Stimulated activated CD4-positive, alpha-beta T cell treated with anti-CD3 and anti-CD28 coated beads, Interleukin-1b, Interleukin-23, amount 100 ng/mL, for 1 hour (primary cell): Measurements from ENCODE around the gene PER2.
A peak's percentile ranks its signal among the peaks of the same experiment; 100 is the strongest.

Experiments used
- DNase-seq, 2 donors: peaks; one replicate each; pipeline ENCODE4 v3.0.0-alpha.2; 2020; ENCODE audit warnings: low read depth in 2 of 2

The PER2 gene

DNA sequence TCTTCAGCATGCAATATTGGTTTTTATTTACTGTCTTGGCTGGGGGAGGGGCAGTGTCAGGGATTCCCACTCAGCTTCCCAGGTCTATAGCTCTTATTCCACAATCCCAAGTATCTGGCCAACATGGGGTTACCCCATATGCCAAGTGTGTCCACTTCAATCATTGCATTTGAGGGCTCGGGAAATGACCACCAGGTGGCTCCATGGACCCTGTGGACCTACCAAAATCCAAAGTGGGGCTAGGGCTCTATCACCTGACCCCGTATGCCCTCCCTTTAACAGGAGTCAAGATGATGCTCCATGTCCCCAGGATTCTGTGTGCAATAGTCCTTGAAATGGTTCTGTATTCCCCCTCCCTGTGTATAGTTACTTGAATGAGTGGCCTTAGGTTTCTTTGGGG lies 19.8 kb upstream of the PER2 start:
- DNase-seq: no peak

GRCh38 chr2:238306672-238306998 lies 18.2 kb upstream of the PER2 start:
- DNase-seq: no peak

GRCh38 chr2:238305965-238306671 lies 17.7 kb upstream of the PER2 start:
- DNase-seq: no peak

DNA sequence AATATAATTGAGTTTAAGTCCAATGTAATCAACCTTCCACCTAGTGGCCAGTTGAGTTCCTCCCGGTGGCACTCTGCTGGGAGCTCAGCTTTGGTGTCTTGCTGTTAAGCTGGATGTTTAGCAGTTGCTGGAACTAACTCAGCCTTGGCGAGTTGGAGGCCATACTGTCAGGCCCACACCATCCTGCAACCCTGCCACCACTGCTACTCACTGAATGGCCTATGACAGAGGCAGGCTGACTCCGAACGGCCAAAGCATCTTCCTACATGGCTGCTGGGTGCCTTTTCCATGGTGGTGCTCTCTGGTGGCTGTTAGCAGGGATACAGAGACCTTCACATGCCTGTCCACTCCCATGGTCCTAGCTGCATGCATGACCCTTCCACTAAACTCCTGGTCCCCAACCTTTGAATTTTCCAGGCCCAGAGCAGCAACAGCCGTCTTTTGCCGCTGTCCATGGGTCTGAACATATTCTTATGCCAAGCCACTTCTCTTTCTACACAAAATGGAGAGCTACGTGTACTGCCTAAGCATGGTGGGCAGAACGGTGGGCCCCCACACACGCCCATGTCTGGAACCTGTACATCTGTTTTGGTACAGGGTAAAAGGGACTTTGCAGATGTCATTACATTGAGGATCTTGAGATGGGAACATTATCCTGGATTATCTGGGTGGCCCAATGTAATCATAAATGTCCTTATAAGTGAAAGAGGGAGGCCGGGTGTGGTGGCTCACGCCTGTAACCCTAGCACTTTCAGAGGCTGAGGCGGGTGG lies 16.9 kb upstream of the PER2 start:
- no peak for DNase-seq

- DNase-seq: no peak
These were observed 15.7 kb upstream of the PER2 start for GRCh38 chr2:238304116-238304515.

DNA sequence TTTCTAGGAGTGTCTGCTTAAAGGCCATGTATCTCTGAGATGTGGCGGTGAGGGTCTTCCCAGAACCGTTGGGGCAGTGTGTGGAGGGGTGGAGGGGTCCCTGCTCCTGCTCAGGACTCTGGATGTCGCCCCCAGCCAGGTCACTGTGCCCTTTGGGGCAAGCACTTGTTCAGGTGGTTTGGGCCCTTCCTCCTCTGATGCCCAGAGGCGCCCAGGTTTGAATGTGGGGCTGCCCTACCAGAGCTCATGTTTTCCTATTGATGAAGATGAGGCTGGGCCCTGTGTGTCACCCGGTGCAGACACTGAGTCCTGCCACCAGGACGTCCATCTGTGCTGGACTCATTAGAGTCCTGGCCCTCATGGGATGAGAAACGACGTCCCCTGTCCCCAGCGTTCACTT lies 14.3 kb upstream of the PER2 start:
- no peak for DNase-seq

GRCh38 chr2:238302087-238302486 lies 13.7 kb upstream of the PER2 start:
- no peak for DNase-seq

GRCh38 chr2:238299803-238300202 lies 11.4 kb upstream of the PER2 start:
- DNase-seq: no peak

DNA sequence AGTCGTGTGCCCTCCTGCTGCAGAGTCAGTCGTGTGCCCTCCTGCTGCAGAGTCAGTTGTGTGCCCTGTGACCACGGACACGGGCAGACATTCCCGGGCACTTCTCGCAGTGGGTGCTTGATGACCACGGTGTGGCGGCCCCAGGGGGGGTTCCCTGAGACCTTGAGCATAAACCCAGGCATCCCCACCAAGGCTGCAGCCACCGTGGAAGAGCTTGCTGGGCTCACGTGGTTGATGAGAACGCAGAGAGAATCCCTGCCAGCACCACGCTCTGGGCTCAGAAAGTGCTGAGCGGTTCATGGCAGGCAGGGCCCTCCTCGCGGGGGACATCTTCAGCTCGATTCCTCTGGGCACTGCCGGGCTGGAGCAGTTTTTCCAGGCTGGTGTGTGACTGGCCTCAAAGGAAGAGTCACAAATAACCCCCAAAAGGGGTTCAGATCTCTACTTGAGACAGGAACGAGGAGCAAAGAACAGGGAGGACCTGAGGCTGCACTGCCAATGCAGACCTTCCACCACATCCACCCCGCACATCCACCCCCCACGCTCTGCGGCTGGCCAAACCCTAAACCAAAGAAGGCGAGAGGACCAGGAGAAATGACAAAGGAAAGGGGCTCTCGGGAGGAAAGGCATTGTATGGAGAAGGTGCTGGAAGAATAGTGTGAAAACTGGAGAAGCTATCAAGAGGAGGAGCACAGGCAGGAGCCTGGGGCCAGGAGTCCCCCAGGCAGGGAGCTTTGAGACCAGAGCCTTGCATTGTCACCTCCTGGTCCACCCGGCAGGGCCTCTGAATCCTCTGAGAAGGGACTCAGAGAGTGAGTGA lies 8.4 kb upstream of the PER2 start:
- DNase-seq: no peak

GRCh38 chr2:238295144-238296112 lies 7.0 kb upstream of the PER2 start:
- DNase-seq: no peak

DNA sequence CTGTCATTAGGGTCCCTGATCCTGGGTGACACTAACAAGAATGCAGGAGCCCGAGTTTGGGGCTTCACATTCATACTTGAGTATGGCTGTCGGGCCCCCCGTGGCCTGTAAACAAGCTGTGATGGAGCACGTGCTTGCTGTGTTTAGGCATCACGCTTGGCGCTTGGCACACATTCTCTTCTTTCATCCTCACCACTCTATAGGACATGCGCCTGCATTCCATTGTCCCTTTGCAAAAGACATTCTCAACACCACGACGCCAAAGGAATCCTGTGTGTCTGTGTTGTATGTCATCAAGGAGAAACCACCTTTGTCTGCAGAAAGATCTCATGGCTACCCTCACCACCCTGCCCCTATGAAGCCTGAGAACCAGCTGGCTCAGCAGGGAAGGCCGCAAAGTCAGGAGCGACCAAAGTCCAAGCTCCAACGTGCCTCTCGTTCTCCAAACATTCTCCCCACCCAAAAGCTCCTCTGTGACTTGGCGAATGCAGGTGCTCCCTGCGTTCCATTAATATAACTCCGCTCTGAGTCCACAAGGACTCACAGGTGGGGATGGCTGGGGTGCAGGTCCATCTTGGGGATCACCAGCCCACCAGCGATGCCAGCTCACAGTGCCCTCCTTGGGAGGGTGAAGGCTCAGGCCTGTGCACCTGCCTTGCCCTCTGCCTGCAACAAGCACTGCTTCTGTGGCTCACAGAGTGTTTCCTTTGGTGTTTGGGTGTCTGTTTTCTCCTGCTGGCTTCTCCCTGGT lies 6.2 kb upstream of the PER2 start:
- no peak for DNase-seq

GRCh38 chr2:238294046-238294392 lies 5.6 kb upstream of the PER2 start:
- DNase-seq: no peak

GRCh38 chr2:238291550-238292281 lies 3.3 kb upstream of the PER2 start:
- DNase-seq: no peak

DNA sequence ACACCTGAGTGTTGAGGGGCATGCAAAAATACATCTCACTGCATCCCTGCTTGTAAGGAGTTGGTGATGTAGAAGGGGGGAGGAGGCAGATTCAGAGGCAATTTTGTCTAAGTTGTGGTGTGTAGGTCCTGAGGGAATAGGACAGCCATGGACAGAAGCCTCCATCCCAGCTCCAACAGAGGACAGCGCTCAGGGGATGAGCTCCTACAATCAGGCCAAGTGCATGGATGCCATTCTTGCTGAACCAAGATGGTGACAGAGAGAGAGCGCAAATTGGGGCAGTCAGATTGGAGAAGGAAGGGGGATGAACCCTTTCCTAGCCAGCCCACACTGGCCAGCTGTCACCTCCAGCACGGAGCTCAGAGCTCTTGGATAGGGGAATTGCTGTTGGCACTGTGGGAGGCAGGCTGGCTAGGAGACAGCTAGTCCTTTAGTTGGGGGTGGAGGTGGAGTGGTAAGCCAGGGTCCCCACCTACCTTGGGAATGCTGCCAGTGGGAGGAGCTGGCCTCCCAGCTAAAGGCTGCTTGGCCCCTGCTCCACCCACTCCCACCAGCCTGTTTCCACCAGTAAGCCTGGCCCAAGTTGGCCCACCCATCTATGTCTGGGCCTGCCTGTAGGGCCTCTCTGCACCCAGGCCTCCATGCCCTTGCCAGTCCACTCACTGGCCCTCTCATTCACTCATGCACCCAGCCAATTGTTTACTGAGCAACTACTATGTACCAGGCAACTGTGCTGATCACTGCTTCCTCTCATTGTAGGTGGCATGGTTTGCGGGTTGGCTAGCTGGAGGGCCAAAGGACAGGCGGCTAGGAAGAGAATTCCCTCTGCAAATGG lies 2.5 kb upstream of the PER2 start:
- no peak for DNase-seq

GRCh38 chr2:238290091-238290509 lies 1.7 kb upstream of the PER2 start:
- no peak for DNase-seq

DNA sequence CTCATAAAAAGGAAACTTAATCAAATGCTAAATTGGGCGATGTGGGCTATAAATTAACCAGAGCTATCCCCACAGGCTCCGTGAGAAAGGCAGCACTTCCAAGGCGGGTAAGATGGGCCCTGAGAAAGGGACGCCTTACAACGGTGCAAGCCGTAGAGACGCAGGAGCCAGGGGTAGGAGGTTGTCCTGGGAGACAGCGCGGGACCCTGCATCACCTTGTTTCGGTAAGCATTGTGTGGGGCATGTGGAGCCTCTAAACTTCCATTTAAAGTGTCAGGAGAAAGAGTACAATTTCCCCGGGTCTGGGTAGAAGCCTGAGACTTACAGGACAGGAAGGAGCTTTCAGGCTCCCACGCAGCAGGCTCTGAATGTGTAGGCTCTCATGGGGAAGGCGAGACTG lies 1.2 kb upstream of the PER2 start:
- DNase-seq: no peak

DNA sequence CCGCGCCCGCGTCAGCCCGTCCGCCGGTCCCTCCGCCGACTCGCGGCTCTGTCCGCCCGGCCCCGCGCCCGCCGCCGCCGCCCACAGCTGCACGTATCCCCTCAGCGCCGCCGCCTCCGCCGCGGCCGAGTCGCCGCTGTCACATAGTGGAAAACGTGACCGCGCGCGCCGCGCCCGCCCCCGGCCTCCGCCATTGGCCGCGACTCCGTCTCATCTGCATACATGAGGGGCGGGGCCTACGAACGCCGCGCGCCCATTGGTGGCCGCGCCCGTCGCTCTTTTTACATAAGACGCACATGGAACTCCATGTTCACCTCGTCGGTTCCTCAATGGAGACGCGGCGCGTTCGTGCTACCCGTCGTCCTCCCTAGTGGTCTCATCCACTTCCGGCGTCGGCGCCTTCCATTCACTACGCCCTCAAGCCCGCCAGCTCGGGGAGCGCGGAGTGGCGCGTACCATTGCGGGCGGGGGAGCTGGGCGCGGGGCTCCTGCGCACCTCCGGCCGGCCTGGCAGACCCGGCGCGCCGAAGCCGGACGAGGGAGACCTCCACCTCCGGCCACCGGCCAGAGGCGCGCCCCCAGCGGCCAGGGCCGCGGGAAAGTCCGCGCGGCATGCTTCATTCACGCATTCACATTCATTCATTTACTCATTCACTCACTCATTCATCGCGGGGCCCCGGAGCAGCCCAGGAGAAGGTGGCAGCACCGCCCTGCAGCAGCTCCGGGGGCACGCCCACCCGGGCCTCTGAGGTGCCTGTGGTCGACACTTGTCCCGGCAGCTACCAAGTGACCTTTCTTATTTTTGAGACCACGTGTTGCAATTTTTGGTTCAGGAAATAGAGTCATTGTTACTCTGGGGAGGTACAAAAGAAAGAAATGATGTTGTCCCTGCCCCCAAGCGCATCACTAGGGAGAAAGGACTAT lies 502 bp upstream of the PER2 start:
- peak; percentile 91 to 96 for DNase-seq
